ENCODE results near the gene MAPT. TPM values are rescaled to one million over a fixed set of nuclear protein-coding genes. Genes with fewer than 3 reads are reported as not detected.

MAPT gene
- total and polyA plus RNA-seq, 3 donors from 2014 or later: 5.0 to 100 (median 6.1) TPM

- intact Hi-C loops (cut with DNase I; ENCODE audit: low total_unique reads): no loop called here
- no peaks in the 10 kb centered on the region for H3K36me3 ChIP-seq (ENCODE audit: low read depth, missing control alignments)
- TF ChIP-seq CTCF (IDR thresholded peaks at IDR 0.05) (no peak), POLR2A (IDR thresholded peaks at IDR 0.05) (no peak)
- no peaks in the 10 kb centered on the region for H3K4me1 ChIP-seq
- 66 to 74% methylated on average over 4 of the region's 4 CpGs for WGBS, 2 donors
- DNase-seq: no peak
- H3K27ac ChIP-seq: no peak overlapping the region
- H3K9me3 ChIP-seq: no peaks in the 10 kb centered on the region
- no peak overlapping the region for H3K4me3 ChIP-seq
- H3K27me3 ChIP-seq: no peaks in the 10 kb centered on the region
These were observed 66.0 kb downstream of the MAPT start for GRCh38 chr17:45960311-45960710.

DNA sequence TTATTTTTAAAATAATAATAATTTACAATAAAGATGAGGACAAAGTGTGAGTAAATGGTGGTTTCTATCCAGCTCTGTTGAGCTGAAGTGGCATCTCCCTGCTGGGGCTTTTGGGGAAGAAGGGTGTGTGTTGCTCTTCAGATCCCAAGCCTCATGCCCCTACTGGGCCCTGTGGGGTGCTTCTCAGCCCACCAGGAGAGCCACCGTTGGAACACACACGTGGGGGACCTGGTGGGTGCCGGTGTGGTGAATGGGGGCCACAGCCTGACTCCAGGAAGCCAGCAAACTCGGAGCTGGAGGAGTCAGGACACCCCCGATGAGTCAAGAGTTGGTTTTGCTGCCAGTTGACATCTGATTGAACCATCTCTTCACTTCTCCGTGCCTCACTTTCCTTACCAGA, 66.9 kb downstream of the MAPT start:
- H3K9me3 ChIP-seq: no peaks in the 10 kb centered on the region
- H3K27ac ChIP-seq: no peak overlapping the region
- DNase-seq: no peak
- TF ChIP-seq CTCF (IDR thresholded peaks at IDR 0.05): no peak
- TF ChIP-seq POLR2A (IDR thresholded peaks at IDR 0.05): no peak
- H3K36me3 ChIP-seq (ENCODE audit: low read depth, missing control alignments): no peaks in the 10 kb centered on the region
- intact Hi-C loops (cut with DNase I; ENCODE audit: low total_unique reads): no loop called here
- H3K4me1 ChIP-seq: no peaks in the 10 kb centered on the region
- WGBS, 2 donors: 82 to 94% methylated on average over 6 of the region's 6 CpGs
- no peak overlapping the region for H3K4me3 ChIP-seq
- H3K27me3 ChIP-seq: no peaks in the 10 kb centered on the region

- WGBS, 2 donors: 91 to 96% methylated on average over 12 of the region's 12 CpGs
- Histone ChIP-seq H3K36me3 (ENCODE audit: low read depth, missing control alignments) (no peaks in the 10 kb centered on the region), H3K4me1 (no peaks in the 10 kb centered on the region), H3K4me3 (no peak overlapping the region), H3K9me3 (no peaks in the 10 kb centered on the region), H3K27me3 (no peaks in the 10 kb centered on the region), H3K27ac (no peak overlapping the region)
- intact Hi-C loops (cut with DNase I; ENCODE audit: low total_unique reads): no loop called here
- TF ChIP-seq CTCF (IDR thresholded peaks at IDR 0.05): no peak
- no peak for TF ChIP-seq POLR2A (IDR thresholded peaks at IDR 0.05)
- DNase-seq: no peak
These were observed 68.0 kb downstream of the MAPT start for GRCh38 chr17:45962221-45962972.

DNA sequence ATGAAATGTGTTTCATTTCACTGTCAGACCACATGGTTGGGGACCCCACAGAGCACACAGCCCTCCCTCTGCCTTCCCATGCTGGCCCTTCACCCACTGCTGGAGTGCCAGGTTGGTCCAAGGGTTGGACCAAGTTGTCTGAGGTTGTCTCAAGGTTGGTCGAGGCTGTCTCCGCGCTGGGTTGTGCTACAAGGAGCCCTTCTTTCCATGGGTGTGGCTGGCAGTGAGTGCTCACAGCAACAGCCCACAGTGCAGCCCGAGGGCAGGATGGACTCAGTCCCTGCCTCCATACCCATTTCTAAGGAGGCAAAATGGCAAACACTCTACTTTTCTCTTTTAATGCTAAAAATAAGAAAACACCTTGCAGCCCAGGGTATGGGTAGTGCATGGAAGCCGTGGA, 68.9 kb downstream of the MAPT start:
- 95 to 99% methylated on average over 4 to 5 of the region's 5 CpGs for WGBS, 2 donors
- no peak overlapping the region for H3K27ac ChIP-seq
- no peak for DNase-seq
- TF ChIP-seq CTCF (IDR thresholded peaks at IDR 0.05) (no peak), POLR2A (IDR thresholded peaks at IDR 0.05) (no peak)
- no peaks in the 10 kb centered on the region for H3K27me3 ChIP-seq
- intact Hi-C loops (cut with DNase I; ENCODE audit: low total_unique reads): no loop called here
- no peaks in the 10 kb centered on the region for H3K36me3 ChIP-seq (ENCODE audit: low read depth, missing control alignments)
- H3K9me3 ChIP-seq: no peaks in the 10 kb centered on the region
- H3K4me1 ChIP-seq: no peaks in the 10 kb centered on the region
- H3K4me3 ChIP-seq: no peak overlapping the region

GRCh38 chr17:45963889-45964288, 69.5 kb downstream of the MAPT start:
- H3K36me3 ChIP-seq (ENCODE audit: low read depth, missing control alignments): no peaks in the 10 kb centered on the region
- H3K27me3 ChIP-seq: no peaks in the 10 kb centered on the region
- no peak overlapping the region for H3K4me3 ChIP-seq
- WGBS, 2 donors: 79 to 80% methylated on average over 5 of the region's 5 CpGs
- TF ChIP-seq POLR2A (IDR thresholded peaks at IDR 0.05) (no peak), CTCF (IDR thresholded peaks at IDR 0.05) (no peak)
- H3K9me3 ChIP-seq: no peaks in the 10 kb centered on the region
- DNase-seq: no peak
- intact Hi-C loops (cut with DNase I; ENCODE audit: low total_unique reads): no loop called here
- H3K4me1 ChIP-seq: no peaks in the 10 kb centered on the region
- H3K27ac ChIP-seq: no peak overlapping the region

All from testis (tissue), 3 donors.